HG02678 (cell line): ENCODE measurements around the gene RBM47.
"Not testable (repeated sequence)": the region's sequence is repeated elsewhere in the genome, so short reads cannot be mapped to it uniquely, and the experiment has no call there.

ENCODE experiments used
- ATAC-seq: cut with Tn5 transposase; IDR thresholded peaks from one replicate; pipeline ENCODE4 v1.9.1; 2021; ENCODE audit warnings: mild to moderate bottlenecking, moderate library complexity; ENCODE audit not compliant: unreplicated experiment

The RBM47 gene

DNA sequence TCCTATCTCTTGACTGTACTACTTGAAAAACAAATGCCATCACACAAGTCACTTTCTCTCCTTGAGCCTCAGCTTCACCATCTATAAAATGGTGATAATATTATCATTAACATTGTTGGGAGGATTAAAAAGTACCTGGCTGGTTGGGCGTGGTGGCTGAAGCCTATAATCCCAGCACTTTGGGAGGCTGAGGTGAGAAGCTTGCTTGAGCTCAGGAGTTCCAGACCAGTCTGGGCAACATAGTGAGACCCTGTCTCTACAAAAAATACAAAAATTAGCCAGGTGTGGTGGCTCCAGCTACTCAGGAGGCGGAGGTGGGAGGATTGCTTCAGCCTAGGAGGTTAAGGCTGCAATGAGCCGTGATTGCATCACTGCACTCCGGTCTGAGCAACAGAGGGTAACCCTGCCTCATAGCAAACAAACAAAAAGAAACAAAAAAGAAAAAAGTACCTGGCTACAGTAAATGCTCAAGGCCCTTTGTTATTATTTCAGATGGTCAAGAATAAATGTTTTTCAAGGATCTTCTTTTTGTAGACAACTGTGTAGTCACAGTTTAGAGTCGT, 174.2 kb downstream of the RBM47 start:
- no peak for ATAC-seq

- ATAC-seq: no peak
Measured at GRCh38 chr4:40454816-40455215, 174.8 kb downstream of the RBM47 start.

- ATAC-seq: no peak
Measured at GRCh38 chr4:40453912-40454311, 175.8 kb downstream of the RBM47 start.

DNA sequence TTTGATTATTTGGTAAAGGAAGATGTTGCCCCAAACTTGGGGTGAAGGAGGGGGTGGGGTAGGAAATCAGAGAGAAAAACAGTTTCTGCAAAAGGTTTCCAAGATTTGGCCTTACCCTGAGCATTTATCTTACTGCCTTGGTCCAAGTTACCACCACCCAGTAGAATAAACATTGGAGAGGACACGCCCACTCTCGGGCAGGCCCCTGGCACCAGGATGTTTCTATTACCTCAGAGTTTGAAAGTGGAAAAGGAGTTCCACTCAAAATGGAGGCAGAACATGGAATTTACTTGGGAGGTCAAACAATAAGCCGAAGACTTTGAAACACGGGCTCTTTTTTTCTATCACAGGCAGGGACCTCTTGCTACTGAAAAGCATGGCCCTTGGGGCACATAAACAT, 180.8 kb downstream of the RBM47 start:
- ATAC-seq: no peak

DNA sequence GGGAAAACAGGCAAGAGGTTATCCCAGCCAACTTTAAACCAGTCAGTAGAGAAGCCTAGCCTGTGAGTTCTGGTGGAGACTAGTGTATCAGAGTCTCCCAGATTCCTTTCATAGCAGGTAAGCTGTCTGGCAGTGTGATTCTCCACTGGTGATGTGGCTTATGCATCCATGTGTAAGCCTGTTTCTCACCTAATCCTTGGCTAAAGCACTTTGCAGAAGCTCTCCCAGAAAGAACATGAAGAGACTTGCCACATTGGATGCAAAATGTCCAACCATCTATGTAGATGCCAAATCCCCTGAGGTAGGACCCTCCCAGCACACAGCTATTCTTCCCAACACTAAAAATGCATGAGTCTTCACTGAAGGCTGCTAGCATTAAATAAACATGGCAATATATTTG, 182.8 kb downstream of the RBM47 start:
- no peak for ATAC-seq

GRCh38 chr4:40446261-40446750, 183.4 kb downstream of the RBM47 start:
- ATAC-seq: not testable (repeated sequence)

GRCh38 chr4:40445671-40446070, 184.0 kb downstream of the RBM47 start:
- no peak for ATAC-seq

- ATAC-seq: no peak
Measured at GRCh38 chr4:40441430-40441829, 188.2 kb downstream of the RBM47 start.

- no peak for ATAC-seq
Measured at GRCh38 chr4:40439519-40439918, 190.1 kb downstream of the RBM47 start.

DNA sequence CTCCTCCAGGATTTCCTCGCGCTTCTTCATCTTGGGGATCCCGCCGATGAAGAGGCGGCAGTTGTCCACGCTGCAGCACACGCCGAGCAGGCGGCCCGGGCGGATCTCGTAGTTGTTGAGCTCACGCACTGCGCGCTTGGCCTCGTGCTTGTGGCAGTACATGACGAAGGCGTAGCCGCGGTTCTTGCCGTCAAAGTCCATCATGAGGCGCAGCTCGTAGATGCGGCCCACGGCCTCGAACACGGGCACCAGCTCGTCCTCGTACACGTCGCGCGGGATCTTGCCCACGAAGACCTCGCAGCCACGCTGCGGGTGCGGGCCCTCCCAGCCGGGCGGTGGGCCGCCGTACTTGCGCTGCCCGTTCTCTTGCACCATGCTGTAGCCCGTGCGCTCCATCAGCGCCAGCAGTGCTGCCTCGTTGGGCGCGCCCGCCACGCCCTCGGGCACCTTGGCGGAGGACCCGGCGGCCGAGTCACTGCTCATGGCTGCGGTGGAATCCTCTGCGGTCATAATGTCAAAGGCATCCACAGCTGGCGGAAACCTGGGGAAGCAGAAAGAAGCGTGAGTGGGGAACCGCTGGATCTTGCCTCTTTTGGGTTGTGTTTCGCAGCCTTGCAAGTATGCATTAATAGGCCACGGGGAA, 191.2 kb downstream of the RBM47 start:
- ATAC-seq: no peak

- ATAC-seq: no peak
Measured at GRCh38 chr4:40437741-40438383, 191.8 kb downstream of the RBM47 start.

- not testable (repeated sequence) for ATAC-seq
Measured at GRCh38 chr4:40435306-40435705, 194.4 kb downstream of the RBM47 start.

- ATAC-seq: no peak
Measured at GRCh38 chr4:40434126-40434687, 195.5 kb downstream of the RBM47 start.

- no peak for ATAC-seq
Measured at GRCh38 chr4:40432504-40432903, 197.2 kb downstream of the RBM47 start.

- not testable (repeated sequence) for ATAC-seq
Measured at GRCh38 chr4:40427871-40428270, 201.8 kb downstream of the RBM47 start.

GRCh38 chr4:40427128-40427527, 202.5 kb downstream of the RBM47 start:
- no peak for ATAC-seq

DNA sequence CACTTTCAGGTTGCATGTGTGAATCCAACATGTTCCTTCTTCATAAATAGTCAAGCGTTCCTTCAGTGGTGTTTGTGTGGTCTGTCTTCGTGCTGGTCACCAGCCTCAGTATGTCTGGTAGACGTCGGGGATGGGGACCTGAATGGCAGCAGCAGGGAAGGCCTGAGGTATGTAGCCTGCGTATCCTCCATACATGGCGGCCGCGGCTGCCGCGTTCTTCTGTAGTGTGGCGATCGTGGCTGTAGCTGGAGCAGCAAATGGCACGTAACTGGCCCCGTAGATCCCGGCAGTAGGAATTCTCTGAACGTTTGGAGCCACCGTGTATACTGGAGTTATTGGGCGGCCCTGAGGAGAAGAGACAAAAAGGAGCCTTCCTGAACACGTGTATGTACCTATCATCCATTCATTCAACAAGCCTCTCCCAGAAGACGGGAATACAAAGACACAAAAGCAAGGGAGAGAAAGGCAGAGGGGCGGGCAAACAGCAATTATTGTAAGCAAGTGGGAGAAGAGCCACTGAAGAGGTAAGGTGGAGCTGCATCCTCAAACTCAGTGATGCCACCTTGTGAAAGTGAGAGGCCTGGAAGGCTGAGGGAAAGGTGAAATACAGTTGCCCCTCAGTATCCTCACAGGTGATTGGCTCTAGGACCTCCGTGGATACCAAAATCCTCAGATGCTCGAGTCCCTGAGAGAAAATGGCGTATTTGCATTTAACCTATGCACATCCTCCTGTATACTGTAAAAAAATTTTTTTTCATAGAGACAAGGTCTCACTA, 203.7 kb downstream of the RBM47 start:
- no peak for ATAC-seq

DNA sequence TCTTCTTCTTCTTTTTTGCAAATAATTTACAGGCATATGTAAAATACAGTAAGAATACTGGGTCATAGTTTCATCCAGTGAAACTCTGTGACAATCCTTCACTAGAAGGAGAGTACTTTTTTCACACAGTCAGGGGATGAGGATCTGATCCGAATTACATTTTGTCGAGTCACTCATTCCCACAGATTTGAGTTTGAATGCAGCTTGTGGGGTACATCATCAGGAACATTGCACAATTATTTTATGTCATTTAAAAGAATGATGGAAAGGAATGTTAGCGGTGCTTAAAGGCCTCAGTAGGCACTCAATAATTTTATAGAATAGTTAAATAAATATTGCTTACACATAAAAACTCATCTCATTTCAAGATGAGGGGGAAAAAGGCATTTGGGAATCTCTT, 205.9 kb downstream of the RBM47 start:
- no peak for ATAC-seq

GRCh38 chr4:40421839-40422708, 207.6 kb downstream of the RBM47 start:
- ATAC-seq: peak; percentile 53

GRCh38 chr4:40419231-40419912, 210.3 kb downstream of the RBM47 start:
- no peak for ATAC-seq
